ENCODE data around the gene SAMD4A. TPM values are rescaled to one million over a fixed set of nuclear protein-coding genes. Genes with fewer than 3 reads are reported as not detected.

SAMD4A gene
- total RNA-seq, 4 donors from 2014 or later = 15.3 to 40.2 (median 22.3) TPM

GRCh38 chr14:54760866-54761575 is 194.1 kb downstream of the SAMD4A start:
- Histone ChIP-seq H3K27me3 (no peaks in the 10 kb centered on the region), H3K4me3 (no peak overlapping the region), H3K36me3 (peaks cover 0 to 3% (median 0%) of the 10 kb centered on the region in 4 donors), H3K9me3 (no peaks in the 10 kb centered on the region), H3K4me1 (peaks cover 0 to 19% (median 0%) of the 10 kb centered on the region in 4 donors), H3K27ac (no peak overlapping the region)
- WGBS, 2 donors (ENCODE audit: low coverage in 1 of 2) = 82 to 88% methylated on average over 8 to 11 of the region's 11 CpGs
- TF ChIP-seq EP300 (IDR thresholded peaks at IDR 0.05; ENCODE audit: low read depth) (no peak), POLR2A (IDR thresholded peaks at IDR 0.05) (no peak), POLR2AphosphoS5 (IDR thresholded peaks at IDR 0.05) (no peak), CTCF (IDR thresholded peaks at IDR 0.05) (no peak)
- DNase-seq = no peak
- in situ Hi-C loops (cut with MboI; ENCODE audit: low pct_ligation_motif_present in 1 of 4, low pct_unique_long_range_greater_than_20kb in 1 of 4, low sequenced_read_pairs in 3 of 4) (no loop called here), intact Hi-C loops (cut with DNase I; ENCODE audit: low total_unique reads) (no loop called here)

GRCh38 chr14:54761835-54762234 is 194.9 kb downstream of the SAMD4A start:
- in situ Hi-C loops (cut with MboI; ENCODE audit: low pct_ligation_motif_present in 1 of 4, low pct_unique_long_range_greater_than_20kb in 1 of 4, low sequenced_read_pairs in 3 of 4) (no loop called here), intact Hi-C loops (cut with DNase I; ENCODE audit: low total_unique reads) (no loop called here)
- WGBS, 2 donors (ENCODE audit: low coverage in 1 of 2) = 95 to 97% methylated on average over 6 of the region's 6 CpGs
- DNase-seq = no peak
- Histone ChIP-seq H3K27ac (no peak overlapping the region), H3K36me3 (peaks cover 0 to 3% (median 0%) of the 10 kb centered on the region in 4 donors), H3K9me3 (no peaks in the 10 kb centered on the region), H3K4me1 (peaks cover 0 to 15% (median 0%) of the 10 kb centered on the region in 4 donors), H3K27me3 (no peaks in the 10 kb centered on the region), H3K4me3 (no peak overlapping the region)
- TF ChIP-seq EP300 (IDR thresholded peaks at IDR 0.05; ENCODE audit: low read depth) (no peak), POLR2A (IDR thresholded peaks at IDR 0.05) (no peak), POLR2AphosphoS5 (IDR thresholded peaks at IDR 0.05) (no peak), CTCF (IDR thresholded peaks at IDR 0.05) (no peak)

GRCh38 chr14:54762296-54762695 is 195.4 kb downstream of the SAMD4A start:
- DNase-seq = no peak
- intact Hi-C loops (cut with DNase I; ENCODE audit: low total_unique reads) = no loop called here
- peaks cover 0 to 3% (median 0%) of the 10 kb centered on the region in 4 donors for H3K36me3 ChIP-seq

GRCh38 chr14:54763761-54764160 is 196.8 kb downstream of the SAMD4A start:
- 70 to 95% methylated on average over 2 to 12 of the region's 12 CpGs for WGBS, 2 donors (ENCODE audit: low coverage in 1 of 2)
- peaks cover 0 to 1% (median 0%) of the 10 kb centered on the region in 4 donors for H3K4me1 ChIP-seq
- H3K4me3 ChIP-seq = no peak overlapping the region
- H3K27me3 ChIP-seq = no peaks in the 10 kb centered on the region
- no peak for TF ChIP-seq EP300 (IDR thresholded peaks at IDR 0.05; ENCODE audit: low read depth)
- no peak for TF ChIP-seq POLR2AphosphoS5 (IDR thresholded peaks at IDR 0.05)
- in situ Hi-C loops (cut with MboI; ENCODE audit: low pct_ligation_motif_present in 1 of 4, low pct_unique_long_range_greater_than_20kb in 1 of 4, low sequenced_read_pairs in 3 of 4) (no loop called here), intact Hi-C loops (cut with DNase I; ENCODE audit: low total_unique reads) (no loop called here)
- no peaks in the 10 kb centered on the region for H3K9me3 ChIP-seq
- no peak for DNase-seq
- peaks cover 0 to 3% (median 0%) of the 10 kb centered on the region in 4 donors for H3K36me3 ChIP-seq
- no peak overlapping the region for H3K27ac ChIP-seq

More at GRCh38 chr14:54762296-54762695, 195.4 kb downstream of the SAMD4A start:
- Histone ChIP-seq H3K27ac (no peak overlapping the region), H3K9me3 (no peaks in the 10 kb centered on the region), H3K4me3 (no peak overlapping the region), H3K27me3 (no peaks in the 10 kb centered on the region), H3K4me1 (peaks cover 0 to 15% (median 0%) of the 10 kb centered on the region in 4 donors)
- TF ChIP-seq POLR2A (IDR thresholded peaks at IDR 0.05) (no peak), CTCF (IDR thresholded peaks at IDR 0.05) (no peak), POLR2AphosphoS5 (IDR thresholded peaks at IDR 0.05) (no peak), EP300 (IDR thresholded peaks at IDR 0.05; ENCODE audit: low read depth) (no peak)
- in situ Hi-C loops (cut with MboI; ENCODE audit: low pct_ligation_motif_present in 1 of 4, low pct_unique_long_range_greater_than_20kb in 1 of 4, low sequenced_read_pairs in 3 of 4) = no loop called here
- WGBS, 2 donors (ENCODE audit: low coverage in 1 of 2) = 80% methylated on average over 5 of the region's 5 CpGs; no CpG with 5 or more reads in 1 of the 2 donors

Measured in transverse colon (tissue), 4 donors.